ENCODE data around the gene ROR1.

ROR1 gene

GRCh38 chr1:63904826-63905225, 131.0 kb downstream of the ROR1 start:
- no peak overlapping the region for H3K9ac ChIP-seq (ENCODE audit: low read length)
- no peaks in the 10 kb centered on the region for H3K27me3 ChIP-seq (ENCODE audit: control insufficient read depth, insufficient read depth, low read length)
- H3K36me3 ChIP-seq (ENCODE audit: control insufficient read depth, insufficient read depth, low read length): no peaks in the 10 kb centered on the region
- H3K27ac ChIP-seq (ENCODE audit: low read depth, low read length): no peak overlapping the region
- H3K4me3 ChIP-seq (ENCODE audit: low read length): no peak overlapping the region
- peaks cover 4% of the 10 kb centered on the region for H3K4me1 ChIP-seq (ENCODE audit: control insufficient read depth, insufficient read depth, low read length)

DNA sequence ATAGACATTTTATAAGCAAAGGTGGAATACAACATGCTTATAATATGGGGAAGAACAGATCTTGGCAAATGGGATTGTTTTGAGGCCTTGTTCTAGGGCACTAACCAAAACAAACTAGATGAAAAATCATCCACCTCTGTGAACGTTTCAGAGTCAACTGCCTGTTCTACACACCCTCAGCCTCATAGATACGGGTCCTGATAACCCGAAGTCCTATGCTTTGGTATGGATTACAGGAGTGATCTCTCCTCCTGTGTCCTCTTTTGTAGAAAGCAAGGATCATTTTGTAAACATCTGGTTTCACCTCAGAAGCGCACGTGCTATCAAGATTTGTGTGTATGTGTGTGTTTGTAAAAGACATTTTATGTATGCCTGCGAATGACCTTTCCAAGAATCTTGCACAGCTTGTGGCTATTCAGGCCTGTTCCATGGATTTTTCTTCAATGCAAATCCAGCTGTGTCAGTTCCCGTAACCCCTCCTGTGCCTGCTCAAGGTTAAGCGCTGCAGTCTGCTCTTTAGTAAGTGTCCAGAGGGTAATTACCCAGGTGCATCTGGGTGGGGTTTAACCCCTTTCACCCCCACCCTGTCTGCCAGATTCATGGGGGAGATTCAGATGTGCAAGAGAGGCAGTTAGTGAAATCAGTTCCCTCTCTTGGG, 132.4 kb downstream of the ROR1 start:
- no peak overlapping the region for H3K9ac ChIP-seq (ENCODE audit: low read length)
- H3K4me3 ChIP-seq (ENCODE audit: low read length): no peak overlapping the region
- H3K36me3 ChIP-seq (ENCODE audit: control insufficient read depth, insufficient read depth, low read length): no peaks in the 10 kb centered on the region
- H3K27ac ChIP-seq (ENCODE audit: low read depth, low read length): no peak overlapping the region
- peaks cover 4% of the 10 kb centered on the region for H3K4me1 ChIP-seq (ENCODE audit: control insufficient read depth, insufficient read depth, low read length)
- H3K27me3 ChIP-seq (ENCODE audit: control insufficient read depth, insufficient read depth, low read length): no peaks in the 10 kb centered on the region

GRCh38 chr1:63907051-63907450, 133.2 kb downstream of the ROR1 start:
- Histone ChIP-seq H3K27me3 (ENCODE audit: control insufficient read depth, insufficient read depth, low read length) (no peaks in the 10 kb centered on the region), H3K4me1 (ENCODE audit: control insufficient read depth, insufficient read depth, low read length) (peaks cover 4% of the 10 kb centered on the region), H3K36me3 (ENCODE audit: control insufficient read depth, insufficient read depth, low read length) (no peaks in the 10 kb centered on the region), H3K4me3 (ENCODE audit: low read length) (no peak overlapping the region), H3K27ac (ENCODE audit: low read depth, low read length) (no peak overlapping the region), H3K9ac (ENCODE audit: low read length) (no peak overlapping the region)

DNA sequence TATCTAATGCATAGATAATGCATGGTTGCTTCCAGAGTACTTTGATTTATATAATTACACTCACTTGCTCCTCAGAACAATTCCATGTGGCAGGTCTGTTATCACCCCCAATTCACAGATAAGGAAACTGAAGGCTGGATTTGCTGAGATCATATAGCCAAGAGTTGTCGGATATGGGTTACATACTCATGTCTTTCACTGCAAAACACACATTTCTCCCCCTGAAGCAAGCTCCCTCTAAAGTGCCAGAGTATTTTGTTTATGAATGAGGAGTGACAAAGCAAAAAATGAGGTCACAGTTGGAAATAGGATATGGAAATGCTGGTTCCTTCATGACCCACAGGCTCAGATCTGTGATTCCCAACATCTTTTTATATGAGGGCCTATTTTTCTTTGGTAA, 134.2 kb downstream of the ROR1 start:
- Histone ChIP-seq H3K27me3 (ENCODE audit: control insufficient read depth, insufficient read depth, low read length) (no peaks in the 10 kb centered on the region), H3K9ac (ENCODE audit: low read length) (no peak overlapping the region), H3K27ac (ENCODE audit: low read depth, low read length) (no peak overlapping the region), H3K4me3 (ENCODE audit: low read length) (no peak overlapping the region), H3K36me3 (ENCODE audit: control insufficient read depth, insufficient read depth, low read length) (no peaks in the 10 kb centered on the region), H3K4me1 (ENCODE audit: control insufficient read depth, insufficient read depth, low read length) (peaks cover 12% of the 10 kb centered on the region)

GRCh38 chr1:63909526-63909925, 135.7 kb downstream of the ROR1 start:
- H3K27ac ChIP-seq (ENCODE audit: low read depth, low read length): no peak overlapping the region
- no peaks in the 10 kb centered on the region for H3K27me3 ChIP-seq (ENCODE audit: control insufficient read depth, insufficient read depth, low read length)
- no peak overlapping the region for H3K4me3 ChIP-seq (ENCODE audit: low read length)
- H3K36me3 ChIP-seq (ENCODE audit: control insufficient read depth, insufficient read depth, low read length): no peaks in the 10 kb centered on the region
- peaks cover 12% of the 10 kb centered on the region for H3K4me1 ChIP-seq (ENCODE audit: control insufficient read depth, insufficient read depth, low read length)
- no peak overlapping the region for H3K9ac ChIP-seq (ENCODE audit: low read length)

- Histone ChIP-seq H3K9ac (ENCODE audit: low read length) (no peak overlapping the region), H3K27me3 (ENCODE audit: control insufficient read depth, insufficient read depth, low read length) (no peaks in the 10 kb centered on the region), H3K4me3 (ENCODE audit: low read length) (no peak overlapping the region), H3K4me1 (ENCODE audit: control insufficient read depth, insufficient read depth, low read length) (peaks cover 12% of the 10 kb centered on the region), H3K27ac (ENCODE audit: low read depth, low read length) (no peak overlapping the region), H3K36me3 (ENCODE audit: control insufficient read depth, insufficient read depth, low read length) (no peaks in the 10 kb centered on the region)
These were observed 137.2 kb downstream of the ROR1 start for GRCh38 chr1:63911049-63911448.

- Histone ChIP-seq H3K36me3 (ENCODE audit: control insufficient read depth, insufficient read depth, low read length) (no peaks in the 10 kb centered on the region), H3K27me3 (ENCODE audit: control insufficient read depth, insufficient read depth, low read length) (no peaks in the 10 kb centered on the region), H3K4me3 (ENCODE audit: low read length) (no peak overlapping the region), H3K4me1 (ENCODE audit: control insufficient read depth, insufficient read depth, low read length) (peaks cover 7% of the 10 kb centered on the region), H3K9ac (ENCODE audit: low read length) (no peak overlapping the region), H3K27ac (ENCODE audit: low read depth, low read length) (no peak overlapping the region)
These were observed 138.8 kb downstream of the ROR1 start for GRCh38 chr1:63912643-63913042.

DNA sequence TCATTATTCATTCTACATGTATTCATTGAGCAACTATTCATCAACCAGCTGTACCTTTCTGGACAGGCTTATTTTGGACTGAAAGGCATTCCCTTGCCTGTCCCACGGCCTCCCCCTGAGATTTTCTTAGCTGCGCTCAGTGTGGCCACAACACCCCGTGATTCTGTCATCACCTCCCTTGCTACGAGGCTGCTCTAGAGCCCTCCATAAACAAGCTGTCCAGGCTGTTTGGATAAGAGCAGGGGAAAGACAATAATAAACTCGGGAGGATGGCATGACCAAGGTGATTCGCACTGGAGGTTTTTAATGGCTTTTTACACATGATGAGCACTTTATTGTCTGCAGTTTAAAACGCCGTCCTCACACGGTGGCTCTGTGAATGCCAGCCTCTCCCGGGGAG, 139.7 kb downstream of the ROR1 start:
- Histone ChIP-seq H3K36me3 (ENCODE audit: control insufficient read depth, insufficient read depth, low read length) (no peaks in the 10 kb centered on the region), H3K27ac (ENCODE audit: low read depth, low read length) (no peak overlapping the region), H3K4me3 (ENCODE audit: low read length) (no peak overlapping the region), H3K27me3 (ENCODE audit: control insufficient read depth, insufficient read depth, low read length) (no peaks in the 10 kb centered on the region), H3K4me1 (ENCODE audit: control insufficient read depth, insufficient read depth, low read length) (peaks cover 7% of the 10 kb centered on the region), H3K9ac (ENCODE audit: low read length) (no peak overlapping the region)

DNA sequence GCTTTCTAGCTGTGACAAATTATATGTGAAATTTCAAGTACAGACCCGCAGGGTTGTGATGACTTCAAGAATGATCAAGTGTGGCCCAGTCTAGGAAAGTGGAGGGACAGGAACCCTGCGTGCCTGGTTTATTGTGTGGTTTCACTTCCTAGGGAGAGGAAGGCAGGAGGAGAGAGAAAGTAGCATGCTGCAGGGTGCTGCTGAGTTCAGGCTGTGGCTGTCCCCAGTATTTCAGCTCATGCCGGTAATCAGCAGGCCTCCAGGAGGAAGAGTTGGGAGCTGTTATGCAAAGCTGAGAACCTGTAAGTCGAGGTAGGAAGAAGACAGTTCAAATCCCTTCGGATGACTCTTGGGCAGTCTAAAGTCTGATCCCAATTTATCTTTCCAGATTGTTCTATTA, 140.4 kb downstream of the ROR1 start:
- Histone ChIP-seq H3K9ac (ENCODE audit: low read length) (no peak overlapping the region), H3K27ac (ENCODE audit: low read depth, low read length) (no peak overlapping the region)

DNA sequence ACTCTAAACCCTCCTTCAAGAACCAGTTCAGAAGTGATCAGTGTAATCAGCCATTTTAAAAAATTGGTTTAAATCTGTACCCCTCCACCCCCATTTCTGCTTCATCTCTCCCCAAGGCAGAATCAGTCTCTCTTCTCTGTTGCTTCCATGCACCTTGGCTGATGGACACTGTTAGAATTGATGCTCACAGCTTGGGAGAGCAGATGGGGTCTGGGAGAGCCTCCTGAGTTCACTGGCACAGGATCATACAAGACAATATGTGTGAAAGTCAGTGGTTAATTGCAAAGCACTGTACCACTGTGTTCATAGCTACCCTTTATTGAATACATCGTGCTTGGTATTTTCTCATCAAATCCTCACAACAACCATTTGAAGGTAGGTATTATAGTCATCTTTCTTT, 140.9 kb downstream of the ROR1 start:
- no peaks in the 10 kb centered on the region for H3K27me3 ChIP-seq (ENCODE audit: control insufficient read depth, insufficient read depth, low read length)
- no peak overlapping the region for H3K27ac ChIP-seq (ENCODE audit: low read depth, low read length)
- no peaks in the 10 kb centered on the region for H3K36me3 ChIP-seq (ENCODE audit: control insufficient read depth, insufficient read depth, low read length)
- H3K9ac ChIP-seq (ENCODE audit: low read length): no peak overlapping the region
- no peak overlapping the region for H3K4me3 ChIP-seq (ENCODE audit: low read length)
- H3K4me1 ChIP-seq (ENCODE audit: control insufficient read depth, insufficient read depth, low read length): peaks cover 7% of the 10 kb centered on the region

More for the DNA sequence above, 140.4 kb downstream of the ROR1 start:
- H3K4me3 ChIP-seq (ENCODE audit: low read length): no peak overlapping the region
- no peaks in the 10 kb centered on the region for H3K36me3 ChIP-seq (ENCODE audit: control insufficient read depth, insufficient read depth, low read length)
- H3K4me1 ChIP-seq (ENCODE audit: control insufficient read depth, insufficient read depth, low read length): peaks cover 7% of the 10 kb centered on the region
- H3K27me3 ChIP-seq (ENCODE audit: control insufficient read depth, insufficient read depth, low read length): no peaks in the 10 kb centered on the region

- H3K36me3 ChIP-seq (ENCODE audit: control insufficient read depth, insufficient read depth, low read length): no peaks in the 10 kb centered on the region
- no peaks in the 10 kb centered on the region for H3K27me3 ChIP-seq (ENCODE audit: control insufficient read depth, insufficient read depth, low read length)
- H3K9ac ChIP-seq (ENCODE audit: low read length): no peak overlapping the region
- H3K4me1 ChIP-seq (ENCODE audit: control insufficient read depth, insufficient read depth, low read length): peaks cover 7% of the 10 kb centered on the region
- no peak overlapping the region for H3K4me3 ChIP-seq (ENCODE audit: low read length)
- no peak overlapping the region for H3K27ac ChIP-seq (ENCODE audit: low read depth, low read length)
These were observed 141.3 kb downstream of the ROR1 start for GRCh38 chr1:63915121-63915520.

- Histone ChIP-seq H3K27ac (ENCODE audit: low read depth, low read length) (no peak overlapping the region), H3K36me3 (ENCODE audit: control insufficient read depth, insufficient read depth, low read length) (no peaks in the 10 kb centered on the region), H3K27me3 (ENCODE audit: control insufficient read depth, insufficient read depth, low read length) (no peaks in the 10 kb centered on the region), H3K9ac (ENCODE audit: low read length) (no peak overlapping the region), H3K4me3 (ENCODE audit: low read length) (no peak overlapping the region), H3K4me1 (ENCODE audit: control insufficient read depth, insufficient read depth, low read length) (peaks cover 10% of the 10 kb centered on the region)
These were observed 142.9 kb downstream of the ROR1 start for GRCh38 chr1:63916485-63917360.
